HG02571 (cell line): ENCODE data around the gene COX6B2.
"Not testable (repeated sequence)": the region's sequence is repeated elsewhere in the genome, so short reads cannot be mapped to it uniquely, and the experiment has no call there.

ENCODE experiments used
- ATAC-seq: cut with Tn5 transposase; IDR thresholded peaks from one replicate; pipeline ENCODE4 v1.9.1; 2021; ENCODE audit warnings: mild to moderate bottlenecking, moderate library complexity; ENCODE audit not compliant: unreplicated experiment

COX6B2 gene

GRCh38 chr19:55345101-55345817 lies 9.3 kb downstream of the COX6B2 start:
- no peak for ATAC-seq

GRCh38 chr19:55344444-55344843 lies 10.1 kb downstream of the COX6B2 start:
- ATAC-seq = no peak

- ATAC-seq = no peak
Observed at GRCh38 chr19:55341595-55342531, 12.7 kb downstream of the COX6B2 start.

GRCh38 chr19:55341171-55341588 lies 13.3 kb downstream of the COX6B2 start:
- ATAC-seq = no peak

GRCh38 chr19:55340784-55341147 lies 13.8 kb downstream of the COX6B2 start:
- ATAC-seq = no peak

- ATAC-seq = no peak
Observed at GRCh38 chr19:55339889-55340783, 14.4 kb downstream of the COX6B2 start.

- ATAC-seq = peak; percentile 84
Observed at GRCh38 chr19:55339105-55339888, 15.2 kb downstream of the COX6B2 start, which contains the start of gene KMT5C. Gene KMT5C, plus strand, starts transcription at chr19:55339876. Its CDS starts 2,061 bp downstream, at chr19:55341937.

- no peak for ATAC-seq
Observed at GRCh38 chr19:55336101-55336500, 18.4 kb downstream of the COX6B2 start.

GRCh38 chr19:55333870-55334269 lies 20.6 kb downstream of the COX6B2 start:
- ATAC-seq = no peak

GRCh38 chr19:55329791-55330190 lies 24.7 kb downstream of the COX6B2 start:
- ATAC-seq = not testable (repeated sequence)

- ATAC-seq = not testable (repeated sequence)
Observed at GRCh38 chr19:55328774-55329318, 25.7 kb downstream of the COX6B2 start.

- no peak for ATAC-seq
Observed at GRCh38 chr19:55325172-55325571, 29.3 kb downstream of the COX6B2 start, which contains the start of gene TMEM150B. Gene TMEM150B, minus strand, starts transcription at chr19:55325341. Its CDS starts 4,305 bp downstream, at chr19:55321036.

GRCh38 chr19:55324662-55325061 lies 29.9 kb downstream of the COX6B2 start:
- ATAC-seq = no peak

- no peak for ATAC-seq
Observed at GRCh38 chr19:55322204-55322885, 32.2 kb downstream of the COX6B2 start.

GRCh38 chr19:55321466-55322137 lies 32.9 kb downstream of the COX6B2 start:
- no peak for ATAC-seq

GRCh38 chr19:55320844-55321419 lies 33.6 kb downstream of the COX6B2 start:
- no peak for ATAC-seq

- ATAC-seq = no peak
Observed at GRCh38 chr19:55319785-55320184, 34.7 kb downstream of the COX6B2 start.

- ATAC-seq = no peak
Observed at GRCh38 chr19:55316646-55317045, 37.9 kb downstream of the COX6B2 start.
